Head of caudate nucleus (tissue), 42 donors: Measurements from ENCODE around the gene BTNL2.
"Not testable (repeated sequence)": the region's sequence is repeated elsewhere in the genome, so short reads cannot be mapped to it uniquely, and the experiment has no call there.

ENCODE experiments used
- DNase-seq, 42 donors: peaks; one replicate each; pipeline versions ENCODE4 v3.0.0 to v3.0.0-alpha.2; 2020 to 2021; ENCODE audit warnings: mixed read lengths in 7 of 42
- intact Hi-C: fragments of 100-400 bp; cut with DNase I; formaldehyde crosslinking; loops from one replicate; pipeline ENCODE4 v1.15.0; 2022

The BTNL2 gene

DNA sequence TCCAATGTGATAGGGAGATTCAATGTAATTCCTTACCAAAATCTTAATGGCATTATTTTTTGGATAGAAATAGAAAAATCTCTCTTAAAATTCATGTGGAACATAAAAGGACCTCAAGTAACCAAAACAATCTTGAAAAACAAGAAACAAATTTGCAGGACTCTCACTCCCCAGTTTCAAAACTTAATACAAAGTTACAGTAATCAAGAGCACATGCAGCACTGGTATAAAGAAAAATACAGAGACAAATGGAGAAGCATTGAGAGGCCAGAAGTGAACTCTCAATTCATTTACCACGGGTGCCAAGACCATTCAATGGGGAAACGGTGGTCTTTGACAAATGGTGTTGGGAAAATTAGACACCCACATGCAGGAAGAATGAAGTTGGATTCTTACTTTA, 27.4 kb downstream of the BTNL2 start:
- DNase-seq: no peak
- intact Hi-C loops: no loop called here

DNA sequence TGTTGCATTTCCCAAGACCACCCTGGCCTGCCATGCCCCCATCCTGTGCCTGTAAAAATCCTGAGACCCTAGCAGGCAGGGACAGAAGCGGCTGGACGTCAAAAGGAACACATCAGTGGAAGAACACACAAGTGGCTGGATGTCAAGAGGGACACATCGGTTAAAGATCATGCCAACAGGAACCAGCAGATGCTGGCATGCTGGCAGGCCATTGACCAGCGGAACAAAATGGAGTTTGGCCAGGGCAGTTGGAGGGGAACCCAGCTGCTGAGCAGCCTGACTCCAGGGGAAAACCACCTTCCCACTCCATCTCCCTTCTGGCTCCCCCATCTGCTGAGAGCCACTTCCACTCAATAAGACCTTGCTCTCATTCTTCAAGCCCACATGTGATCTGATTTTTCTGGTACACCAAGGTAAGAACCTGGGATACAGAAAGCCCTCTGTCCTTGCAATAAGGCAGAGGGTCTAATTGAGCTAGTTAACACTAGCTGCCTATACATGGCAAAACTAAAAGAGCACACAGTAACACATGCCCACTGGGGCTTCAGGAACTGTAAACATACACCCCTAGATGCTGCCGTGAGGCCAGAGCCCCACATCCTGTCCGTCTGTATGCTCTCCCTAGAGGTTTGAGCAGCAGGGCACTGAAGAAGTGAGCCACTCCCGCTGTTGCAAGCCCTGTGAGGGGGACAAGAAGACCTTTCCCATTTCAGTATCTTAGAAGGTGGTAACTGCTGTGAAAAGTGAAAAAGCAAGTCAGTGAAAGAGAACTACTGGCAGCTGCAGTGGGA, 31.0 kb downstream of the BTNL2 start:
- intact Hi-C loops: no loop called here
- DNase-seq: no peak

DNA sequence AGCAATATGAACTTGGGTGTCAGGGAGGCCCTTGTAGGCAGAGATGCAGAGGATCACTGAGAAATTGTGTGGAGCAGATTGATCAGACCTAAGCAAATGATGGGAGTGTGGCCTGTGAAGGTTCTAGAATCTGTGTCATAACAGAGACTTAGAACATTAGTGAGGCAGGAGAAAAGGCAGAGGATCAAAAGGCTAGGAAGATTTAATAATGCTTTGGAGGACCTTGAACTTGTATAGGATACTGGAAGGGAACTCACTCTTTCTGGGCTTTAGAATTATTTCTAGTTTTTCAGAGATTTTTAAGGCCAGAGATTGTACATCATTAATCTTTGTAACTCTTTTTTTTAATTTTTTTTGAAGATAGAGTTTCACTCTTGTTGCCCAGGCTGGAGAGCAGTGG, 35.2 kb downstream of the BTNL2 start, which contains the start of gene TSBP1:
Gene TSBP1 (minus strand): TSS at position 101 of the 400 bp plus-strand sequence. CDS start 197 bp downstream, outside the sequence.
- DNase-seq: no peak
- intact Hi-C loops: no loop called here

DNA sequence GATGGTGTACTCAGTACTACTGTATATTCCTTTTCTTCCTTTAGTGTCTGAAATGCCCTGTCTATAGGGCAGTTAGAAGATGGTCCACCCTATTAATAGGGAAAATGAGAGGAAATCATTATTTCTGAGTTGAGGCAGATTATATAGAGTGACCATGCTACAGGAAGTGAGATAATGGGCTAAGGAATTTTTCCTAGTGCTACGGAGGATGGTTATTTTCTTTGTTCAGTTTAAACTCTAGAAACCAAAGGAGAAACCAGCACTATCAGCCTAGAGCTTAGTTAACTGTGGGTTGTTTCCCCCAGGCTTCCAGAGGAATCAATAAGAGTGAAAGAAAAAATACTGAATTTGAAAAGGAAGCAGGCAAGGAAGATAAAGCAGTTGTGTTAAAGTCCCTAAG, 35.8 kb downstream of the BTNL2 start:
- no peak for DNase-seq
- intact Hi-C loops: no loop called here

DNA sequence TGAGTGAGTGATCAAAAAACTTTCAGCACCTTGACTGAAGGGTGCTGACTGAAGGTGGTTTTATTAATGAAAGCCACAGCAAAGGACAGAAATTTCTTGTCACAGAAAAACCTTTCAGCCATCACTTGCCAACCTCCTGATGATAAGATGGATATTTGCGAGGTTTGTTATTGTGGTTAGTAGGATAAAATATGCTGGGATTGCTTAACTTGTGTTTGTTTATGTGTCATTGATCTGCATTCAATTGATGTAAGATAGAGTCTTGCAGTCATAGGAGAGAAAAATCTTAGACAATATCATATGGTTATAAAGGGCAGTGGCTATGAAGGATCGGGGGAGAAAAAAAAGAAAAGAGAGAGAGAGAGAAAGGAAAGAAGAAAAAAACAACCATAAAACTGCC, 36.5 kb downstream of the BTNL2 start:
- no peak for DNase-seq
- intact Hi-C loops: no loop called here

DNA sequence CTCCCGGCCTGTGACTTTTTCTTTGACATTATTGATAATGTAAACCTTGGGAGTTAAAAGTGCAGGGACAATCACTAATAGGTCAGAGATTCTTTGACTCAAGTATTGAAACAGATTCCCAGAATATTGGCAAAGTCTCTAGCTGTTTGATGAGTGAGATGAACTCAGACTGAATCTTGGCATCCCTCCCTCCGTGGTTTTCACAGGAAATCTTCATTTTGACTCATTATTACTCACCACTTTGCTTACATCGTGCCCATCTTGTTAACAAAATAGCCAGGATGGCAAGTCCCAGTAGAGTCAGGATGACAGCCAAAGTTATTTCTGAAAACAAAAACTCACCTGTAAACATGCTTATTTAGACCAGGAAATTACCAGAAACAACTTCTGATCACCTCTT, 37.3 kb downstream of the BTNL2 start:
- no peak for DNase-seq
- intact Hi-C loops: no loop called here

DNA sequence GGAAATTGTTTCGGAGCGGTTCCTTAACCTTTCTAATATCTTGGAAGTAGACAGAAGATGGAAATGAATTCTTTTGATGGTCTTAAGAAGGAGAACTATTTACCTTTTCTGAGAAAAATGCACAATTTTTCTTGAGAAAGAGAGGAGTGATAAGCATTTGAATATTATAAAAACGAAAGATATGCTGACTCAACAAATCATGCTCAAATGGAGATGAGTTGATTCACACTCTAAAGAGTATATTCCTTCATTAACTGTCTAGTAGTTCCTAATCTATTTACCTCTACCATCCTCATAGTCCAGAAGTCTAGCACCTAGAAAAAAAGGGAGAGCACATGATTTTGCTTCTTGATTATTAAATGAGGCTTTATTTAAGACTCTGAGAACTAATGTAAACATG, 39.3 kb downstream of the BTNL2 start:
- intact Hi-C loops: no loop called here
- DNase-seq: no peak

DNA sequence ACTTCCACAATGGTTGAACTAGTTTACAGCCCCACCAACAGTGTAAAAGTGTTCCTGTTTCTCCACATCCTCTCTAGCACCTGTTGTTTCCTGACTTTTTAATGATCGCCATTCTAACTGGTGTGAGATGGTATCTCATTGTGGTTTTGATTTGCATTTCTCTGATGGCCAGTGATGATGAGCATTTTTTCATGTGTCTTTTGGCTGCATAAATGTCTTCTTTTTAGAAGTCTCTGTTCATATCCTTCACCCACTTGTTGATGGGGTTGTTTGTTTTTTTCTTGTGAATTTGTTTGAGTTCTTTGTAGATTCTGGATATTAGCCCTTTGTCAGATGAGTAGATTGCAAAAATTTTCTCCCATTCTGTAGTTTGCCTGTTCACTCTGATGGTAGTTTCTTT, 47.8 kb downstream of the BTNL2 start:
- not testable (repeated sequence) for DNase-seq

DNA sequence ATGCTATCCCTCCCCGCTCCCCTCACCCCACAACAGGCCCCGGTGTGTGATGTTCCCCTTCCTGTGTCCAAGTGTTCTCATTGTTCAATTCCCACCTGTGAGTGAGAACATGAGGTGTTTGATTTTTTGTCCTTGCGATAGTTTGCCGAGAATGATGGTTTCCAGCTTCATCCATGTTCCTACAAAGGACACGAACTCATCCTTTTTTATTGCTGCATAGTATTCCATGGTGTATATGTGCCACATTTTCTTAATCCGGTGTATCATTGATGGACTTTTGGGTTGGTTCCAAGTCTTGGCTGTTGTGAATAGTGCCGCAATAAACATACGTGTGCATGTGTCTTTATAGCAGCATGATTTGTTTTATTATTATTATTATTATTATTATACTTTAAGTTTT, 48.4 kb downstream of the BTNL2 start:
- intact Hi-C loops, DNase-seq: not testable (repeated sequence)

More for the DNA sequence above, 47.8 kb downstream of the BTNL2 start:
- intact Hi-C loops: not testable (repeated sequence)

DNA sequence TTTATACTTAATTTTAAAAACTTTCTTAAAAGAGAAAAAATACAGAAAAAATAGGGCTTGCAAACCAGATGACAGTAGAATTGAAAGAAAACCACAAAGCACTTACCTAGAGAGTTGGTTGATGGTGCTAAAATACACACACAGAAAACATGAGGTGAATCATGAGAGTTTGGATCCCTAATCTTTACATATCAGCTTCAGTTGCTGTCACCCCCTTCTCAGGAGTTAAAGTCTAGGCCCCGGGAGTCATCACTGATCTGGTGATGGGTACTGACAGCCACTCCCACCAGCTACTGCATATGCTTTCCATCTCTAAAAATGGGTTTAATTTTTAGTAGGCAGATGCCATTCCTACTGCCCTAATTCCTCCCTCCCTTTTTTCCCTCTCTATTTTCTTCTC, 52.0 kb downstream of the BTNL2 start:
- no peak for DNase-seq
- intact Hi-C loops: no loop called here

DNA sequence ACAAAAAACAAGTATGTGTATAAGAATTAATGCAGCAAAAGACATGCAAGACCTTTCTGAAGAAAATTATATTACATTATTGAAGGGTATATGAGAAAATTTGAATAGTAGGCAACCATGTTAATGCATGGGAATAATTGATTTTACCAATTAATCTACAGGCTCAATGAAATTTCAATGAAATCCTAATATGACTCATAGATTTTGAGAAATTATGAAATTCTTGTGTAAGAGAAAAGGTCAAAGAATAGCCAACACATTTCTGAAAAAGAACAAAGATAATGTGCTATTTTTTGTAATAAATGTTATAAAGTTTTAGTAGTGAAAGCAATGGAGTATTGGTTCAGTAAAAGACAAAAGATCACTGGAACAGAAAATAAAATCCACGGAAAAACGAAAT, 53.6 kb downstream of the BTNL2 start:
- intact Hi-C loops: no loop called here
- no peak for DNase-seq
